ENCODE data around the gene EFNA2.

EFNA2 gene

DNA sequence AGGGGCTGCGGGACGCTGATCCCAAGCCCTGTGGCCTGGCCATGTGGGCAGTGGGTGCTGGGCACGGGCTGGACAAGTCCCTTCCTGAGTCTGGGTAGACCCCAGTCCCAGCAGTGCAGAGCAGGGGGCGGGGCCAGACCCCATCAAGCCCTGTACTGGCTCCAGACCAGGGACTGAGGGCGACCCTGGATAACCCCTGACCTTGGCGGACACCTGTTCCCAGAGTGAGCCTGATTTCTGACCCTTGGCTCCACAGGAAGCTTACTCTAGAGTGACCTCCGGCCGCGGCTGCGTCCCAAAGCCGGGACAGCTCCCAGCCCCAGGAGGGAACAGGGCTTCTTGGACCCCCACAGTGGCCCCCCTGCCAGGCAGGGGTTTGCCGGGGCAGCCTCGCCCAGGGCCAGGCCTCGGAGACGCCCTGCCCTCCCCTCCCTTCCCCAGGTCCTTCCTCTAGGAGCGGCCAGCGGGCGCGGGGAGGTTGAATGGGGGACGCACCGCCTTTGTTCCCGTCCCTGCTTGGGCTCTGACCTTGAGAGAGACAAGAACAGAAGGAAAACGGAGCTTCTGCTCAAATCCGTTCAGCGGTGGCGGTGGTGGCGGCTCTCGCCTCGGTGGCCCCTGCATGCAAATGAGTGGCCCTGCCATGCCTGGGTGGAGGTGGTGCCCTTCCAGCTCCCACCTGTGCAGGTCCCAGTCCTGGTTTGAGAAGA is 2.3 kb upstream of the EFNA2 start:
- FAIRE-seq, result no peak
- no peak for DNase-seq (ENCODE audit: low spot score)

DNA sequence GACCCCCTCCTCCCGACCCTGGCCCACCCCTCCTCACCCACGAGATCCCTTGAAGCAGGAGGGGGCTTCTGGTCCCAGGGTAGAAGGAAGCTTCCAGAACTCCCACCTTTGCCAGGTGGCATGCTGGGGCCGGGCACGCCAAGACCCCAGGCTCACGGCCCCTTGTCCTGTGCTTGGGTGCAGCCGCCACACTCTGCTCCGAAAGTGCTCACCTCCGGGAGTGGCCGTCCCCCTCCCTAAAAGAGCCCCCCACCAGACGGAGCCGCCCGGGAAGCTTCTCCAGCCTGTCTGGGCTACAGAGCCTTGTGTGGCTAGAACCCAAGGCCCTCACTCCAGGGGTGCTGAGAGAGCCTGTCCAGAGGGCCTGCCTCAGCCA is 1.8 kb upstream of the EFNA2 start:
- FAIRE-seq (no peak), DNase-seq (ENCODE audit: low spot score) (no peak)

DNA sequence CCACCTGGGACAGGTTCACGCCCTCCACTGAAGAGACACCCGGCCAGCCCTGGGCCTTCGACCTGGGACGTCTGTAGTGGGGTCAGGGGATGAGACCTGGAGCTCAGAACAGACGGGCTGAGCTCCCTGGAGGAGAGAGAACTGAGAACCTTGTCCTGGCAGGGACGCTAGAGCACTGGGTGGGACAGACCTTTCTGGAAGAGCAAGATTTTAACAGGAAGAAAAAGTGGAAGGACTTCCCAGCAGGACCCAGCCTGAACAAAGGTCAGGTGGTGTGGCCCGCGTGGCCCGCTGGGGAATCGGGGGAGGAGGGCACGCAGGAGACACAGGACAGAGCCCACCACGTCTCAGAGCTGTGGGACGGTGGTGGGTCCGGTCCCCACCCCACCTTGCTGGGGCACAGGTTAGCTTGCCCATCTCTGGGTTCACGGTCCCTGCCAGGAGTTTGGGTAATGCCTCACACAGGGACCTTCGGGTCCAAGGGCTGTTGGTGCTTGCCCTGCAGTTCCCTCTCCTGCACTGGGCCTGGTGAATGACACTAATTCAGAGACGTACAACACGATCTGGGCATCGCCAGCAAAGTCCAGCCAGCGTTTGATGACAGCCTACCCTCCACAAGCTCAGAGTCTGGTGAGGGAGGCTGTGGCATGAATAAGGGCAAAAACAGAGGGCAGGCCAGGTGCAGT is 1.2 kb upstream of the EFNA2 start:
- DNase-seq (ENCODE audit: low spot score), result no peak
- FAIRE-seq, result no peak

DNA sequence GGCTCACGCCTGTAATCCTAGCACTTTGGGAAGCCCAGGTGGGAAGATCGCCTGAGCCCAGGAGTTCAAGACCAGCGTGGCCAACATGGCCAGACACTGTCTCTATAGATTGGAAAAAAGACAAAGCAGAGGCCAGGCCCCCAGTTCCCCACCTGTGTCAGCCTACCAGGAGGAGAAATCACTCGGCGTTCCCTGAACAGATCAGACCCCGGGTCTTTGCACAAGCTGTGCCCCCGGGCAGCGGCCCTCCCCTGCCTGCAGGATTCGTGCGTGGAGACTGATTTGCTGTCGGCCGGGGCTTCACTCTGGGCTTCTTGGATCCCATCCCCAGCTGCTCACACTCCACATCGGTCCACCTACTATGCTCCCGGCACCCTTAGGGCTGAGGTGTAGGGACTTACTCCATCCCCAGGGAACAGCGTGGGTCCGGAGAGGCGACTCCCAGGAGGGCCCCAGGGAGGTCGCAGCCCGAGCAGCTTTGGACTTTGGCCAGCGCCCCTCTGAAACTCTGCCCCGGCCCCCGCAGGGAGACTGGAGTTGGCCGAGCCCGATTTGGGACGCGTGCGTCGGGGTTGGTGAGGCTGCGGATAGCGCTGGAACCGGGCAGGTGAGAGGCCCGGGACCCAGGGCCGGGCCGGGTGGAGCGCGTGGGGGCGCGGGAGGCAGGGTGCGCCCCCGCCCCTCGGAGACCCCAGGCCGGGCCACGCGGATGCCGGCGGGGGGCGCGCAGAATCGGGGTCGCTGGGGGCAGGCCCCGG is 515 bp upstream of the EFNA2 start:
- FAIRE-seq (no peak), DNase-seq (ENCODE audit: low spot score) (no peak)

DNA sequence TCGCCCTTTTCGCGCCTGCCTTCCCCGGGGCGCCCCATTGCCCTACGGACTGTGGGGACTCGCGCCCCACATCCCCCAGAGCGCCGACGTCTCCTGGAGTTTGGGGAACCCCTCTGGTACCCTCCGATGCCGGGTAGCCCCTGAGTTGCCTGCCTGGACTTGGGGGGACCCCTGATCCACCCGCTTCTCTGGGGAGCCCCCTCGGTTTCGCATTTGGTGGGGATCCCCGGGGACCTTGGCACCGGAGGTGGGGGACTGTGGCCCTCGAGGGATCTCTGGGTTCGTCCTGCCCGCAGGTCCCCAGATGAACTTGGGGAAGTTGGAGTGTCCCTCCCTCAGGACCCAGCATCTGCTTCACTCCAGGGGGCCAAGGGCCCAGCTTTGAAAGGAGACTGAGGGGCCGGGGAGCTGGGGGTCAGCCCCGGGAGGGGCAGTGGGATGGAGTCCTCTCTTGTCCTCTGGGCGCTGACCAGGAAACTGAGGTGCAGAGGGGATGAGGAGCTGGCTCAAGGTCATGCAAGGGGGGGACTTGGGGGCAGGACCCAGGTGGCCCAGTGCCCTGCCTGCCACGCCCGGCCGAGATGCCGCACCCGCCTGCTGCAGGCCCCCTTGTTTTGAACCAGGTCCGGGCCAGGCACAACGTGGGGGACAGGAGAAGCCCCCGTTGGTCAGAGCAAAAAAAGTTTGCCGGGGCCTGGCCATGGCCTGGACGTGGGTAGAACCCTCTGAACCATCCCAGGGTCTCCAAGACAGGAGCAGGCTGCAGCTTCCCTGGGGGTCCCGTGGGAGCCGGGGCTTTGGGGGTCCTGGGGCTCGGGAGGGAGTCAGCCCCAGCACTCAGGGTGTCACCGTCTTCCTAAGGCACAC is 1.0 kb downstream of the EFNA2 start:
- no peak for DNase-seq (ENCODE audit: low spot score)
- FAIRE-seq, result no peak

DNA sequence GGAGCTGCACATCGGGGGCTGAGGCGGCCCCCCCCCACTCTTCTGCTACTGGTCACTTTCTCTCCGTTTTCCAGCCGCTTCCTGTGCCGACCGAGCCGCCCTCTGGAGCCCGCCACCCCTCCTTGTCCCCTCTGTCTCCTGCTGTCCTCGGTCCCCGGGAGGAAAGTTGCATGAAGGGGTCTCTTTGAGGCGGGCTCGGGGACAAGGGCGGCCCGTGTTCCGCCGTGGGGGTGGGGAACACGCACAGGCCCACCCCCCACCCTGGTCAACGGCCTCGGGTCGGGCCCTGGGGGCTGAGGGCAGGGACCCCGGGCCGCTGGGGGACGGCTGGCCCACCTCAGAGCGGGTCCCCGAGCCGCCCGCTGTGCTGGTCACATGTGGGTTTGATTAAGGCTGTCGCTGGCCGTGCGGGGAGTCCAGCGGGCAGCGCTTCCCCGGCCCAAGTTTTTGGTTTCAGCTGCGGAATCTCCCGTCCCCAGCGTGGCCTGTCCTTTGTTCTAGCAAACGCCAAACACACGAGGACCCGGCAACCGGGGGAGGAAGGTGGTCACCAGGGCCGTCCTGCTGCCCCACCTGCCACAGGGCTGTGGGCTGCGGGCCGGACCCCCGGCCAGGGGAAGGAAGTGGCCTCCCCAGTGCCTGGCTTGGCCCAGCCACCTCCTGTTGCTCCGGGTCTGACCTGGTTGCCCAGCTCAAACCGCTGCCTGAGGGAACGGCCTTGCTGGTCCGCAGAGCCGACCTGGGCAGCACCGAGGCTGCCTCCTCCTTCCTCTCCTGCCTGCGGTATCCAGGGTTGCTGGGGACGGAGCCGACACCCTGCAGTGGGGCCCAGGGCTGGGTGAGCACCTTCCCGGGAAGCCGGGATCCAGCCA is 1.9 kb downstream of the EFNA2 start:
- FAIRE-seq (no peak), DNase-seq (ENCODE audit: low spot score) (no peak)

DNA sequence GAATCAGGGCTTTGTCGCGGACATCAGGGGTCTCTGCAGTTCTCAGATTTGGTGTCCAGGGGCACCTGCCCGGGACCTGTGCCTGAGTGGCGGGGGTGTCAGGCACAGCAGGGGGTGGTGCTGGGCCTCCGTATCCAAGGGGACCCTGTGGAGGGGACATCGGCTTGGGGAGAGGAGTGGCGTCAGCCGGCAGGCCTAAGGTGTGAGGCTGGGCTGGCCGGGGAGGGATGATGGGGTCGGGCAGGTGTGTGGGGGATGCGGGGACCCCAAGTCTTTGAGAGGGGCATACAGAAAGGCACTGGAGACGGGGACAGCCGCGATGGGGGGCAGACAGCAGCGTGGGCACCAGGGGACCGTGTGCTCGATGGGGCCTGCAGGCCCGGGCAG is 2.5 kb downstream of the EFNA2 start:
- DNase-seq (ENCODE audit: low spot score) (no peak), FAIRE-seq (no peak)

DNA sequence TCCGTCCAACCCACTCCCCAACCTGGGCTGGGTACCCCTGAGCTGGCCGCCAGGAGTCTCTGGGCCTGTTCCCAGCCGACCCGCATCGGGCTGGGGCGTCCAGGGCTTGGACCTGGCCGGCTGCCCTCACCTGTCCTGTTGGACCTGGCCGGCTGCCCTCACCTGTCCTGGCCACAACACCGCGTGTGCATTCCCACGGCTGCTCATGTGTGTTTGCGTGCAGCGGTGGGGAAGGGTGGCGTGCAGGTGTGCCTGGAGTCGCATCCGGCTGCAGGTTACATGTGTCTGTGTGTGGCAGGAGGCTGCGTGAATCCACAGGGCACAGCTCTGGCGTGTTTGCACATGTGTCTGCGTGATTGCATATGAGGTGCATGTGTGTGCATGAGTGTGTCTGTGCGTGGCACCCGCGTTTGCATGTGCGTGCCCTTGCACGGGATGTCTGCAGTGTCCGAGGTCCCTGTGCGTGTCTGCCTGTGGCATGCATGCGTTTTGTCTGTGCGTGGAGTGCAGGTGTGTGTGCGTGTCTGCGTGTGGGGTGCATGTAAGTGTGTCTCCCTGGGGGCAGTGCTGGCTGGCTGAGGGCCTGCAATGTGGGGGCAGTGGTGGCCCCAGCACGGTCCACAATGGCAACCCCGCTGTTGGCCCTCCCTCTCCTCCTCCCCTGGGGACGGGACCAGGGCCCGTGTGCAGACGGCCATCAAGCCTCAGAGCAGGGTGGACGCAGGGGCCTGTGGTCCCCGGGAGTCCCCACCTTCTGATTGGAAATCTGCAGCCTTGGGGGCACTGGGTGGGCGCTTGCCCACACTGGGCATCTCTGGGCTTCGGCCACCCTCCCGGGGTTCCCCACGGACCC is 3.4 kb downstream of the EFNA2 start:
- DNase-seq (ENCODE audit: low spot score) (no peak), FAIRE-seq (no peak)

DNA sequence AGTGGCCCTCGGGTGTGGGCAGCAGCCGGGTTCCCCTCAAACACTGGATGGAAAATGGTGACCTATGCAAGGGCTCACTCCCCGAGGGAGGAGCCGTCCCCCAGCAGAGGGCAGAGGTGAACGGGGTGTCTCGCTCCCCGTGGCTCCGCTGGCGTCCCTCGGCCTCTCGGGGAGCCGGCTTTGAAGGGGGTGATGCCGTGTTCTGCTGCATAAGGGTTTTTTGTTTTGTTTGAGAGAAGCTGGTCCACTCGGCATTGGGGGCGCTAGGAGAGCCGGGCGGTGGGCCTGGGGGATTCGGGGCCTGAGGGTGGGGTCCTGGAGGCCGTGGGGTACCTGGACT is 4.0 kb downstream of the EFNA2 start:
- no peak for FAIRE-seq
- DNase-seq (ENCODE audit: low spot score), result no peak

DNA sequence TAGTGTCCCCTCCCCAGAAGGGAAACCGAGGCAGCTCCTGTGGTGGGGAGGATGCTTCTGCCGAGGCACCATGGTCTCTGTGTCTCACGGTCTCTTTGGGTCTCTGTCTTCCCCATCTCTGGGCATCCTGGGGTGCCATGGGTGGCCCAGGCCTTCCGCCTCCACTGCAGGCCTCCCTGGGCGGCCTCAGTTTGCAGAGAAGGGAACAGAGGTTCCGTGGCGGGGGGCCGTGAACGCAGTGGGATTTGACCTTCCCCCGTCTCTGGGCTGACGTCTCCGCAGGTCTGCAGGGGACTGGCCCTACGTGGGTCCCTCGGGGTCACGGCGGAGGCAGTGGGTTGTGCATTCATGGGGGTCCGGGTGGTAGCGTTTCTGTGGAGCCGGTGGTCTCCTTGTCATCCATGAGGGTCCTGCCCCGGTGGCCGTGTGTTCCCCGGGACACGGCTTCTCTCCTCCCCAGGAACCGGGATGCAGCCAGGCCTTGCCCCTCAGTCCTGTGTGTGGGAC is 4.6 kb downstream of the EFNA2 start:
- no peak for FAIRE-seq
- DNase-seq (ENCODE audit: low spot score), result no peak

DNA sequence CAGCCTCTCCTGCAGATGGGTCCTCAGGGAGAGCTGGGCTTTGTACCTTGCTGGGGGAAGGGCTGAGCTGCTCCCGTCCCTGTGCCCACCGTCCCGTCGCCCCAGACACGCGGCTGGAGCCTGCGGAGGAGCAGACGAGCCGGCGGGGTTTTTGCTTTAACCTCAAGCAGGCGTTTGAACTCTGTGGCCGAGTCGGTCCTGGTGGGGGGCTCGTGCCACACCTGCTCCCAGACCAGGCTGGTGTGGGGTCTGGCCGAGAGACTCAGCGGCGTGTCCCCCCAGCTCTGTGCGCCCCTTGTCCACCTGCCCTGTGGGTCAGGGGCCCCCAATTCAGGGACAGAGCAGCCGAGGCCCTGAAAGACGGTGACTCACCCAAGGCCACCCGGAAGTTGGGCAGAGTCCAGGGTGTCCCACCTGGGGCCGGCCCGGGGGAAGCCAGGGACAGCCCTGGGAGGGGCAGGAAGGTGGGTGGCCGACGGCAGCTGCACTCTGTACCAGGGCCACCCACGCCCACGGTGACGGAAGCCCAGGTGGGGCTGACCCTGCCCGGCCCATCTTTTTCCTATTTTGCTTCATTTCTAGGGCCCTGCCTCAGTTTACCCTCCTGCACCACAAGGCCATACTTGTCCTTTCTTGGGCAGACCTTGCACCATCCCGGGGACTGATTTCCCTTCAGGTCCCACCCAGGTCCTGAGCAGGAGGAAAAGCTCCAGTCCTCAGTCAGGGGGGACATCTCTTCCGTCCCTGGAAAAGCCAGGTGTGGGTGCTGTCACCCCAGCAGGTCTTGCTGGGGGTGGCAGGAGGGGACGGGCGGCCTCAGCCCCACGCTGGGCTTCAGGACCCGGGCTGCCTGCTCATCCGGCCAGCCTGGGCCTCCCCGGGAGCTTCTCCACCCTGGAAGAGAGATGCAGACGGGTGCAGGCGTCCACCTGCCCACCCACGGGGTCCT is 5.3 kb downstream of the EFNA2 start:
- DNase-seq (ENCODE audit: low spot score), result no peak
- no peak for FAIRE-seq

DNA sequence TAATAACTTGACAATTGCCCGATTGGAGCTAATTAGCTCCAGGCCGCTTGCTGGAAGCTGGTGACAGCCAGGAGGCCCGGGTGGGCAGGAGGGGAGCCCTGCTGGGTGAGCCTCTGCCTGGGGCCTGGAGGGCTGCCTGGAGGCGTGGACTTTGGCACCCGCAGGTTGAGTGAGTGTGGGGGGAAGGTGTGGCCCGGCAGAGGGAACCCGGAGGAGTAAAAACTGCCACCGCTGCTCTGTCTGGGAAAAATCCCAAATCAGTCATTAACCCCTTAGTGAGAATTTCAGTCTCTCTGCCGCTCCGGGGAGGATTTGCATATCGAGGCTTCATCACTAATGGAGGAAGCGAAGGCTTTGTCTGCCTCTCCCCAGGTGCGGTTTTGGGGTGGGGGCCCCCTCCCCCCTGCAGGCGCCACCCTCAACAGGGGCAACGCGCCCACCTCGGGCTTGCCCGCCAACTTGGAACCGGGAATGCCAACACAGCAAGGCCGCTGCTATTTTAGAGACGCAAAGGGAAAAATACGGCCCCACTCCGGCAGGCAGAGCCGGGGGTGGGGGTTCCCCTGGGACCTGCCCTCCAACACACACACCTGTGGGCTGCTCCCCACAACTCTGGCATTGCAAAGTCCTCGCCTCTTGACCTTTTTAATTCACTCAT is 6.2 kb downstream of the EFNA2 start:
- FAIRE-seq (no peak), DNase-seq (ENCODE audit: low spot score) (no peak)

DNA sequence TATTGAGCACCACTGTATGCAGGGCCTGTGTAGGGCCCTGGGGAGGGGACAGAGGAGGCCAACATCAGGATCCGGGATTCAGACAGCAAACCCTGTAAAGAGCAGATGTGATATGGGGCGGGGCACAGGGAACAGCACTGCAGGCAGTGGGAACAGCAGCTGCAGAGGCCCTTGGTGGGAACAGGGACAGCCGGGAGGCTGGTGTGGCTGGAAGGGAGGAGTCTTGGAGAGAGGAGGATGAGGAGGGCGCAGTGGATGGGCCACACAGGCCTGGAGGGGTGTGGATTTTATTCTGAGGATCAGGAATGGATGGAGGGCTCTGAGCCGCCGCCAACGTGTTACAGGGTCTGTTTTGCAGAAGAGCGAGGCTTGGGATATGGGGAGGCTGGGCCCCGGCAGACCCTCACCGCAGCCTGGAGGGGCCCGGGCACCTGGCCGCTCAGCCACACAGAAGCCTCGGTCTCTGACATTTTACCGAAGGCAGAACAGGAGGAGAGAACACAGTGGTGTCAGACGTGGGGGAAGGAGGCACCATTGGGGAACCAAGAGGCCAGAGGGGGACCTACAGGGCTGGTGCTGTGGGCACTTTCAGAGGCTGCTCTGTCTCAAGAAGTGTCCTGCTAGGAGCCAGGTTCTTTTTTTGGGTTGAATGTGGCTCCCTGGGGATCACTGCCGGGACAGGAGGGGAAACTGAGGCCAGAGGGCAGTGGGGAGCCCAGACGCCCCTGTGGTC is 6.9 kb downstream of the EFNA2 start:
- DNase-seq (ENCODE audit: low spot score), result no peak
- FAIRE-seq, result no peak

DNA sequence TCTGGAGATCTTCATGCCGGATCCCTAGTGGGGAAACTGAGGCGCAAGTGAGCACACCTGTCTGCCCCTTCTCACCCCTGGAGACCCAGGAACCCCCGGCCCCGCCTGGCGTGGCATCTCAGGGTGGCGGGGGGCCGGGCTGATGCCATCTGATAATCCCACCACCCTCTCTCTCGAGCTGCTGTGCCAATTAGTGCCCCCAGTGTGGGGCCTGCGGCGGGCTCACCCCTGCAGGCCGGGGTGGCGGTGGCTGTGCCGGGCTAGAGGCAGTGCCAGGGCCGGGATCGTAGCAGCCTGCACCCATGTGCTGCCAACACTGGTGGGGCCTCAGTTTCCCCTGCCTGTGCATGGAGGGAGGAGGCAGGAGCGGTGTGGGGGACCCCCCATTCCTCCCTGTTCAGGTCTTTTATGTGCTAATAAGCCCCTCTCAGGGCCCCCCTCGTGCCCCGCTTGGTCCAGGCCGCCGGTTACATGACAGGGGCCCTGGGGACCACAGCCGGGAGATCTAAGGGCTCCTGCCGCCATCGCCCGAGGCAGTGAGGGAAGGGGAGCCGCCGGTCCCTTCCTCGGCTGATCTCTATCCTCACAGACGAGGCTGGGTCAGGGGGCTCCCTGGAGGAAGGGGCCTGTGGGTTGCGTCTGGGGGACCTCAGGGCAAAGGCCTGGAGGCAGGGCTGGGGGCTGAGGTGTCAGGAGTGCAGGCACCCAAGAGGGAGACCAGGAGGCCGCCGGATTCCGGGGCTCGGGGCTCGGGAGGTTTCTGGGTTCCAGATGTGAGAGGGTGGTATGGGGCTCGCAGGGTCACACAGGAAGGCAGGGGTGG is 8.3 kb downstream of the EFNA2 start:
- no peak for FAIRE-seq

DNA sequence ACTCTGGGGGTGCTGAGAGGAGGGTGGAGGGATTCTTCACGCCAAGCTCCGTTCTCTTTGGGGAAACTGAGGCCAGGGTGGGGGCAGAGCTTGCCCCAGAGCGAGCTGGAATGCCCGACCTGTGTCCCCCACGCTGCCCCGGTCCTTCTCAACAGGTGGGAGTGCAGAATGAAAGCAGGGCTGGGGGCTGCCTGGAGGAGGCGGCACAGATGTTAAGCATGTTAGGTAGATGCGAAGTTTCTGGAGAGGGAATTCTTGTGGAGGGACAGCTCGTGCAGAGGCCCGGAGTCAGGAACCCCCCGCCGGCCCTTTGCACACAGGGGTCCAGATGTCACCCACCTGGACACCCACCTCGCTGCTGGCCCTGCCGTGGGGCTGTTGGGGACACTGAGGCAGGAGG is 9.0 kb downstream of the EFNA2 start:
- DNase-seq (ENCODE audit: low spot score) (no peak), FAIRE-seq (no peak)

More for the DNA sequence above, 8.3 kb downstream of the EFNA2 start:
- DNase-seq (ENCODE audit: low spot score), result no peak

Data from RCC 7860 (cell line).